ENCODE data around the gene CPEB1.
A peak's percentile ranks its signal among the peaks of the same experiment; 100 is the strongest.

CPEB1 gene

DNA sequence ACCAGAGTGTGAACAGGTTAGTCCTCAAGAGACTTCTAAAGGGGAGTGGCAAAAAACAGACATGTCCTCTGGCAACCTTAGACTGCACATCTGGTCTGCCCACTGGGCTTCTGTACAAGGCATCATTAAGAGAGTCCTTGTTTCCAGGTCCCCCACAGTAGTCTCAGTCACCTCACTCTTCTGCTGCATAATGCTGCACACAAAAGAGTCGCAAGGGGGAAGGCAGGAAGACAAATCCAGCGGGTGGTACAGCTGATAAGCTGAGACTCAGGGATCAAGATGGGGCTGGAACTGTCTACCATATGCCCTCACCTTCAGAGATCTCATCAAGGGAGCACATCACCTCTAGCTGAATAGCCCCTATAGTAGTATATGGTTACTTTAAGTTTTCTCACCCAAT lies 79.5 kb downstream of the CPEB1 start:
- CTCF ChIA-PET: interaction anchor here (1.0 kb wide), 1 partner anchor 37 kb away, joined by 5 read pairs; no protein-coding TSS in a partner anchor
- H3K4me1 ChIP-seq (ENCODE audit: control insufficient read depth, insufficient read depth, low read length): peaks cover 5% of the 10 kb centered on the region
- no peaks in the 10 kb centered on the region for H3K36me3 ChIP-seq (ENCODE audit: control insufficient read depth in 2 of 2, insufficient read depth in 1 of 2, low read length in 2 of 2)
- H3K27ac ChIP-seq (ENCODE audit: extremely low read depth, low read depth, low read length): no peak overlapping the region
- TF ChIP-seq ZBTB21 (tag by site-specific recombination; IDR thresholded peaks at IDR 0.05) (no peak), ZNF223 (tag by site-specific recombination; IDR thresholded peaks at IDR 0.05) (no peak), ZNF341 (tag by site-specific recombination; IDR thresholded peaks at IDR 0.05; ENCODE audit: low read depth) (no peak), ZNF366 (tag by site-specific recombination; conservative IDR thresholded peaks at IDR 0.05) (no peak)
- TF ChIP-seq, protein P1, sequence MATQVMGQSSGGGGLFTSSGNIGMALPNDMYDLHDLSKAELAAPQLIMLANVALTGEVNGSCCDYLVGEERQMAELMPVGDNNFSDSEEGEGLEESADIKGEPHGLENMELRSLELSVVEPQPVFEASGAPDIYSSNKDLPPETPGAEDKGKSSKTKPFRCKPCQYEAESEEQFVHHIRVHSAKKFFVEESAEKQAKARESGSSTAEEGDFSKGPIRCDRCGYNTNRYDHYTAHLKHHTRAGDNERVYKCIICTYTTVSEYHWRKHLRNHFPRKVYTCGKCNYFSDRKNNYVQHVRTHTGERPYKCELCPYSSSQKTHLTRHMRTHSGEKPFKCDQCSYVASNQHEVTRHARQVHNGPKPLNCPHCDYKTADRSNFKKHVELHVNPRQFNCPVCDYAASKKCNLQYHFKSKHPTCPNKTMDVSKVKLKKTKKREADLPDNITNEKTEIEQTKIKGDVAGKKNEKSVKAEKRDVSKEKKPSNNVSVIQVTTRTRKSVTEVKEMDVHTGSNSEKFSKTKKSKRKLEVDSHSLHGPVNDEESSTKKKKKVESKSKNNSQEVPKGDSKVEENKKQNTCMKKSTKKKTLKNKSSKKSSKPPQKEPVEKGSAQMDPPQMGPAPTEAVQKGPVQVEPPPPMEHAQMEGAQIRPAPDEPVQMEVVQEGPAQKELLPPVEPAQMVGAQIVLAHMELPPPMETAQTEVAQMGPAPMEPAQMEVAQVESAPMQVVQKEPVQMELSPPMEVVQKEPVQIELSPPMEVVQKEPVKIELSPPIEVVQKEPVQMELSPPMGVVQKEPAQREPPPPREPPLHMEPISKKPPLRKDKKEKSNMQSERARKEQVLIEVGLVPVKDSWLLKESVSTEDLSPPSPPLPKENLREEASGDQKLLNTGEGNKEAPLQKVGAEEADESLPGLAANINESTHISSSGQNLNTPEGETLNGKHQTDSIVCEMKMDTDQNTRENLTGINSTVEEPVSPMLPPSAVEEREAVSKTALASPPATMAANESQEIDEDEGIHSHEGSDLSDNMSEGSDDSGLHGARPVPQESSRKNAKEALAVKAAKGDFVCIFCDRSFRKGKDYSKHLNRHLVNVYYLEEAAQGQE (tag by site-specific recombination; IDR thresholded peaks at IDR 0.05): no peak
- POLR2A ChIA-PET: no interaction called here
- H3K4me3 ChIP-seq (ENCODE audit: low read depth, low read length): no peak overlapping the region
- H3K9me3 ChIP-seq (ENCODE audit: control insufficient read depth, insufficient read depth, low read depth, low read length): no peaks in the 10 kb centered on the region

DNA sequence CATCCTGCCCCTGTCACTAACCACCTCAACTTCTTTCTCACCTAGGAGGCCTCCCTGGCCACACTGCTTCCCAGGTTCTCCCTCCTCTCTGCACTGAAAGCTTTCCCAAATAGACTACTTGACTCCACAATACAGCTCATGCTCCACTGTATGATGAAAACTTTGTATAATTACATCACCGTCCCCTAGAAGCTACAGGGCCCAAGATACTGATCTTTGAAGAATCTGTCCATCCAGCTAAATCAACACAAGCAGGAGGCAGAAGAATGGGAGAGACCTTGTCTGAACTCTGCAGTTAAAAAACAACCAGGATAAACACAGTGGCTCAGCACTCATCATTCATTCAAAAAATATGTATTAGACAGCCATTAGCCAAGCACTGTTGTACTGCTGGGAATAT lies 80.5 kb downstream of the CPEB1 start:
- no peaks in the 10 kb centered on the region for H3K9me3 ChIP-seq (ENCODE audit: control insufficient read depth, insufficient read depth, low read depth, low read length)
- ChIA-PET POLR2A (no interaction called here), CTCF (interaction anchor here (0.9 to 1.0 kb wide), 2 partner anchors 26 to 36 kb away, joined by 3 to 5 read pairs; partner anchors contain the start of gene RPS17)
- no peaks in the 10 kb centered on the region for H3K36me3 ChIP-seq (ENCODE audit: control insufficient read depth in 2 of 2, insufficient read depth in 1 of 2, low read length in 2 of 2)
- H3K27ac ChIP-seq (ENCODE audit: extremely low read depth, low read depth, low read length): no peak overlapping the region
- no peak overlapping the region for H3K4me3 ChIP-seq (ENCODE audit: low read depth, low read length)
- peaks cover 3% of the 10 kb centered on the region; the same call in 1 of the 2 replicates for H3K4me1 ChIP-seq (ENCODE audit: control insufficient read depth, insufficient read depth, low read length)
- TF ChIP-seq, protein P2, sequence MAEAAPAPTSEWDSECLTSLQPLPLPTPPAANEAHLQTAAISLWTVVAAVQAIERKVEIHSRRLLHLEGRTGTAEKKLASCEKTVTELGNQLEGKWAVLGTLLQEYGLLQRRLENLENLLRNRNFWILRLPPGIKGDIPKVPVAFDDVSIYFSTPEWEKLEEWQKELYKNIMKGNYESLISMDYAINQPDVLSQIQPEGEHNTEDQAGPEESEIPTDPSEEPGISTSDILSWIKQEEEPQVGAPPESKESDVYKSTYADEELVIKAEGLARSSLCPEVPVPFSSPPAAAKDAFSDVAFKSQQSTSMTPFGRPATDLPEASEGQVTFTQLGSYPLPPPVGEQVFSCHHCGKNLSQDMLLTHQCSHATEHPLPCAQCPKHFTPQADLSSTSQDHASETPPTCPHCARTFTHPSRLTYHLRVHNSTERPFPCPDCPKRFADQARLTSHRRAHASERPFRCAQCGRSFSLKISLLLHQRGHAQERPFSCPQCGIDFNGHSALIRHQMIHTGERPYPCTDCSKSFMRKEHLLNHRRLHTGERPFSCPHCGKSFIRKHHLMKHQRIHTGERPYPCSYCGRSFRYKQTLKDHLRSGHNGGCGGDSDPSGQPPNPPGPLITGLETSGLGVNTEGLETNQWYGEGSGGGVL (tag by site-specific recombination; IDR thresholded peaks at IDR 0.05): no peak
- TF ChIP-seq ZNF660 (tag by site-specific recombination; IDR thresholded peaks at IDR 0.05) (0 out of 2 replicates have a peak, but pooled peaks have one; percentile 61), ZNF146 (tag by site-specific recombination; IDR thresholded peaks at IDR 0.05) (no peak), ZIC2 (tag by site-specific recombination; IDR thresholded peaks at IDR 0.05) (no peak), GLIS1 (tag by site-specific recombination; IDR thresholded peaks at IDR 0.05) (peak; percentile 60), ZNF391 (tag by site-specific recombination; IDR thresholded peaks at IDR 0.05; ENCODE audit: borderline replicate concordance, low read depth) (no peak), ZBTB21 (tag by site-specific recombination; IDR thresholded peaks at IDR 0.05) (peak; percentile 40), ZBTB7A (tag by site-specific recombination; IDR thresholded peaks at IDR 0.05; ENCODE audit: low read depth) (no peak)
- TF ChIP-seq, protein P3, sequence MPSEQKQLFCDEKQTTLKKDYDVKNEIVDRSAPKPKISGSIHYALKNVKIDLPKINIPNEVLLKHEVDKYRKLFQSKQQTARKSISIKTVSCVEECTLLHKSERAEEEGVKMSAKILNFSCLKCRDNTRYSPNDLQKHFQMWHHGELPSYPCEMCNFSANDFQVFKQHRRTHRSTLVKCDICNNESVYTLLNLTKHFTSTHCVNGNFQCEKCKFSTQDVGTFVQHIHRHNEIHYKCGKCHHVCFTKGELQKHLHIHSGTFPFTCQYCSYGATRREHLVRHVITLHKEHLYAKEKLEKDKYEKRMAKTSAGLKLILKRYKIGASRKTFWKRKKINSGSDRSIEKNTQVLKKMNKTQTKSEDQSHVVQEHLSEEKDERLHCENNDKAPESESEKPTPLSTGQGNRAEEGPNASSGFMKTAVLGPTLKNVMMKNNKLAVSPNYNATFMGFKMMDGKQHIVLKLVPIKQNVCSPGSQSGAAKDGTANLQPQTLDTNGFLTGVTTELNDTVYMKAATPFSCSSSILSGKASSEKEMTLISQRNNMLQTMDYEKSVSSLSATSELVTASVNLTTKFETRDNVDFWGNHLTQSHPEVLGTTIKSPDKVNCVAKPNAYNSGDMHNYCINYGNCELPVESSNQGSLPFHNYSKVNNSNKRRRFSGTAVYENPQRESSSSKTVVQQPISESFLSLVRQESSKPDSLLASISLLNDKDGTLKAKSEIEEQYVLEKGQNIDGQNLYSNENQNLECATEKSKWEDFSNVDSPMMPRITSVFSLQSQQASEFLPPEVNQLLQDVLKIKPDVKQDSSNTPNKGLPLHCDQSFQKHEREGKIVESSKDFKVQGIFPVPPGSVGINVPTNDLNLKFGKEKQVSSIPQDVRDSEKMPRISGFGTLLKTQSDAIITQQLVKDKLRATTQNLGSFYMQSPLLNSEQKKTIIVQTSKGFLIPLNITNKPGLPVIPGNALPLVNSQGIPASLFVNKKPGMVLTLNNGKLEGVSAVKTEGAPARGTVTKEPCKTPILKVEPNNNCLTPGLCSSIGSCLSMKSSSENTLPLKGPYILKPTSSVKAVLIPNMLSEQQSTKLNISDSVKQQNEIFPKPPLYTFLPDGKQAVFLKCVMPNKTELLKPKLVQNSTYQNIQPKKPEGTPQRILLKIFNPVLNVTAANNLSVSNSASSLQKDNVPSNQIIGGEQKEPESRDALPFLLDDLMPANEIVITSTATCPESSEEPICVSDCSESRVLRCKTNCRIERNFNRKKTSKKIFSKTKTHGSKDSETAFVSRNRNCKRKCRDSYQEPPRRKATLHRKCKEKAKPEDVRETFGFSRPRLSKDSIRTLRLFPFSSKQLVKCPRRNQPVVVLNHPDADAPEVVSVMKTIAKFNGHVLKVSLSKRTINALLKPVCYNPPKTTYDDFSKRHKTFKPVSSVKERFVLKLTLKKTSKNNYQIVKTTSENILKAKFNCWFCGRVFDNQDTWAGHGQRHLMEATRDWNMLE (tag by site-specific recombination; conservative IDR thresholded peaks at IDR 0.05; ENCODE audit: low read depth): peak; percentile 32; the same call in 1 of the 2 replicates
- TF ChIP-seq, protein P4, sequence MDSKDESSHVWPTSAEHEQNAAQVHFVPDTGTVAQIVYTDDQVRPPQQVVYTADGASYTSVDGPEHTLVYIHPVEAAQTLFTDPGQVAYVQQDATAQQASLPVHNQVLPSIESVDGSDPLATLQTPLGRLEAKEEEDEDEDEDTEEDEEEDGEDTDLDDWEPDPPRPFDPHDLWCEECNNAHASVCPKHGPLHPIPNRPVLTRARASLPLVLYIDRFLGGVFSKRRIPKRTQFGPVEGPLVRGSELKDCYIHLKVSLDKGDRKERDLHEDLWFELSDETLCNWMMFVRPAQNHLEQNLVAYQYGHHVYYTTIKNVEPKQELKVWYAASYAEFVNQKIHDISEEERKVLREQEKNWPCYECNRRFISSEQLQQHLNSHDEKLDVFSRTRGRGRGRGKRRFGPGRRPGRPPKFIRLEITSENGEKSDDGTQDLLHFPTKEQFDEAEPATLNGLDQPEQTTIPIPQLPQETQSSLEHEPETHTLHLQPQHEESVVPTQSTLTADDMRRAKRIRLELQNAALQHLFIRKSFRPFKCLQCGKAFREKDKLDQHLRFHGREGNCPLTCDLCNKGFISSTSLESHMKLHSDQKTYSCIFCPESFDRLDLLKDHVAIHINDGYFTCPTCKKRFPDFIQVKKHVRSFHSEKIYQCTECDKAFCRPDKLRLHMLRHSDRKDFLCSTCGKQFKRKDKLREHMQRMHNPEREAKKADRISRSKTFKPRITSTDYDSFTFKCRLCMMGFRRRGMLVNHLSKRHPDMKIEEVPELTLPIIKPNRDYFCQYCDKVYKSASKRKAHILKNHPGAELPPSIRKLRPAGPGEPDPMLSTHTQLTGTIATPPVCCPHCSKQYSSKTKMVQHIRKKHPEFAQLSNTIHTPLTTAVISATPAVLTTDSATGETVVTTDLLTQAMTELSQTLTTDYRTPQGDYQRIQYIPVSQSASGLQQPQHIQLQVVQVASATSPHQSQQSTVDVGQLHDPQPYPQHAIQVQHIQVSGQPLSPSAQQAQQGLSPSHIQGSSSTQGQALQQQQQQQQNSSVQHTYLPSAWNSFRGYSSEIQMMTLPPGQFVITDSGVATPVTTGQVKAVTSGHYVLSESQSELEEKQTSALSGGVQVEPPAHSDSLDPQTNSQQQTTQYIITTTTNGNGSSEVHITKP (tag by site-specific recombination; IDR thresholded peaks at IDR 0.05): peak; percentile 40
- TF ChIP-seq, protein P5, sequence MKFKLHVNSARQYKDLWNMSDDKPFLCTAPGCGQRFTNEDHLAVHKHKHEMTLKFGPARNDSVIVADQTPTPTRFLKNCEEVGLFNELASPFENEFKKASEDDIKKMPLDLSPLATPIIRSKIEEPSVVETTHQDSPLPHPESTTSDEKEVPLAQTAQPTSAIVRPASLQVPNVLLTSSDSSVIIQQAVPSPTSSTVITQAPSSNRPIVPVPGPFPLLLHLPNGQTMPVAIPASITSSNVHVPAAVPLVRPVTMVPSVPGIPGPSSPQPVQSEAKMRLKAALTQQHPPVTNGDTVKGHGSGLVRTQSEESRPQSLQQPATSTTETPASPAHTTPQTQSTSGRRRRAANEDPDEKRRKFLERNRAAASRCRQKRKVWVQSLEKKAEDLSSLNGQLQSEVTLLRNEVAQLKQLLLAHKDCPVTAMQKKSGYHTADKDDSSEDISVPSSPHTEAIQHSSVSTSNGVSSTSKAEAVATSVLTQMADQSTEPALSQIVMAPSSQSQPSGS (tag by site-specific recombination; IDR thresholded peaks at IDR 0.05; ENCODE audit: low read depth): 0 out of 2 replicates have a peak, but pooled peaks have one; percentile 19
- TF ChIP-seq, protein P6, sequence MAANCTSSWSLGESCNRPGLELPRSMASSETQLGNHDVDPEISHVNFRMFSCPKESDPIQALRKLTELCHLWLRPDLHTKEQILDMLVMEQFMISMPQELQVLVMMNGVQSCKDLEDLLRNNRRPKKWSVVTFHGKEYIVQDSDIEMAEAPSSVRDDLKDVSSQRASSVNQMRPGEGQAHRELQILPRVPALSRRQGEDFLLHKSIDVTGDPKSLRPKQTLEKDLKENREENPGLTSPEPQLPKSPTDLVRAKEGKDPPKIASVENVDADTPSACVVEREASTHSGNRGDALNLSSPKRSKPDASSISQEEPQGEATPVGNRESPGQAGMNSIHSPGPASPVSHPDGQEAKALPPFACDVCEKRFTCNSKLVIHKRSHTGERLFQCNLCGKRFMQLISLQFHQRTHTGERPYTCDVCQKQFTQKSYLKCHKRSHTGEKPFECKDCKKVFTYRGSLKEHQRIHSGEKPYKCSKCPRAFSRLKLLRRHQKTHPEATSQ (tag by site-specific recombination; IDR thresholded peaks at IDR 0.05): no peak

Measured in HEK293 (cell line).